GM12878 (cell line): ENCODE results near the gene CLRN3. TPM values are rescaled to one million over a fixed set of nuclear protein-coding genes. Genes with fewer than 3 reads are reported as not detected.

Experiments used
- ATAC-seq: fragments of 200-7000 bp; cut with Tn5 transposase; 3 replicates; pipeline ENCODE4 v1.9.1; 2020; ENCODE audit warnings: mild to moderate bottlenecking, moderate library complexity
- BruUV-seq: library from RNA; stranded (reverse); fragments of 400-500 nt; replicated peaks from 2 replicates; lab custom pipeline; 2021; lab: Mats Ljungman, UMichigan
- CTCF ChIA-PET: fragments of 300-600 bp; sonication (Branson Sonifier 250); formaldehyde crosslinking; extraction: SDS; loops from one replicate; lab custom pipeline; 2021; ENCODE audit warnings: inconsistent platforms; lab: Yijun Ruan, JAX
- POLR2A ChIA-PET: fragments of 350-600 bp; formaldehyde crosslinking; extraction: SDS; loops from one replicate; lab custom pipeline; 2021; ENCODE audit warnings: inconsistent platforms; lab: Charles Lee
- RAD21 ChIA-PET: fragments of 300-600 bp; sonication (Branson Sonifier 250); formaldehyde crosslinking; loops from one replicate; lab custom pipeline; 2023; ENCODE audit warnings: antibody characterized with exemption; ENCODE audit not compliant: unreplicated experiment; lab: Charles Lee
- SMC1A ChIA-PET: fragments of 300-600 bp; sonication (Branson Sonifier 250); formaldehyde crosslinking; loops from one replicate; lab custom pipeline; 2023; ENCODE audit not compliant: unreplicated experiment, uncharacterized antibody; lab: Charles Lee
- DNase-seq: peaks from one replicate; pipeline ENCODE4 v3.0.0-alpha.2; 2011; ENCODE audit warnings: low read depth, low spot score
- FAIRE-seq: peaks from 3 replicates; lab custom pipeline; 2011; peaks lifted over from hg19 to GRCh38; lab: Jason Lieb, UNC
- H2AFZ ChIP-seq: 2 replicates; pipeline ENCODE4 v1.6.0; 2011; ENCODE audit warnings: low read depth, low read length, control low read depth; ENCODE audit not compliant: control insufficient read depth
- H3K27ac ChIP-seq: 2 replicates; pipeline ENCODE4 v1.5.1; 2011; ENCODE audit warnings: control low read depth; ENCODE audit not compliant: control insufficient read depth, insufficient read depth
- H3K27me3 ChIP-seq, 2 experiments: replicated peaks in 1 of 2; 2 replicates each; pipeline versions ENCODE4 v1.6.0 to v1.6.1; 2011; ENCODE audit warnings: low read length in 1 of 2; ENCODE audit not compliant: control insufficient read depth in 2 of 2, insufficient read depth in 2 of 2
- H3K36me3 ChIP-seq, 2 experiments: 2 replicates each; pipeline ENCODE4 v1.5.1; 2011; ENCODE audit warnings: low read length in 1 of 2; ENCODE audit not compliant: control insufficient read depth in 2 of 2, insufficient read depth in 2 of 2
- H3K4me1 ChIP-seq: 2 replicates; pipeline ENCODE4 v1.6.1; 2011; ENCODE audit warnings: mild to moderate bottlenecking, low read length, moderate library complexity, mixed read lengths; ENCODE audit not compliant: control insufficient read depth, insufficient read depth
- H3K4me2 ChIP-seq: 2 replicates; pipeline ENCODE4 v1.6.0; 2011; ENCODE audit warnings: control low read depth; ENCODE audit not compliant: control insufficient read depth, insufficient read depth
- H3K4me3 ChIP-seq: fragments of 200-600 bp; sonication (generic); 2 replicates; pipeline ENCODE4 v1.5.1; 2016
- H3K79me2 ChIP-seq: 2 replicates; pipeline ENCODE4 v1.6.0; 2011; ENCODE audit warnings: low read length; ENCODE audit not compliant: control insufficient read depth, insufficient read depth
- H3K9ac ChIP-seq: 2 replicates; pipeline ENCODE4 v1.8.0; 2011; ENCODE audit warnings: low read length, control low read depth, mixed read lengths; ENCODE audit not compliant: control insufficient read depth, insufficient read depth
- H3K9me3 ChIP-seq: replicated peaks from 3 replicates; pipeline ENCODE4 v1.5.1; 2011; ENCODE audit warnings: mild to moderate bottlenecking, low read length; ENCODE audit not compliant: control insufficient read depth, insufficient read depth
- H4K20me1 ChIP-seq: 2 replicates; pipeline ENCODE4 v1.6.0; 2011; ENCODE audit not compliant: control insufficient read depth, insufficient read depth
- ATF2 ChIP-seq: IDR thresholded peaks from 2 replicates; pipeline ENCODE4 v1.6.1; 2012; ENCODE audit warnings: low read length, inconsistent platforms
- BCL11A ChIP-seq: IDR thresholded peaks from 2 replicates; pipeline ENCODE4 v1.6.1; 2011; ENCODE audit warnings: low read depth, low read length
- BRCA1 ChIP-seq: IDR thresholded peaks from 2 replicates; pipeline ENCODE4 v1.6.1; 2011; ENCODE audit warnings: low read depth, low read length, improper control_type of control experiment
- CBX3 ChIP-seq: fragments of 200-600 bp; sonication (generic); IDR thresholded peaks from 2 replicates; pipeline ENCODE4 v1.6.1; 2016; ENCODE audit warnings: low read depth, borderline replicate concordance
- FOXM1 ChIP-seq: IDR thresholded peaks from 2 replicates; pipeline ENCODE4 v1.6.1; 2012; ENCODE audit warnings: low read depth, mild to moderate bottlenecking, inconsistent platforms, low read length, moderate library complexity
- HDAC6 ChIP-seq: fragments of 200-600 bp; sonication (generic); IDR thresholded peaks from one replicate; pipeline ENCODE4 v1.8.0; 2017; ENCODE audit warnings: antibody characterized with exemption; ENCODE audit not compliant: unreplicated experiment
- IRF4 ChIP-seq: IDR thresholded peaks from 2 replicates; pipeline ENCODE4 v1.6.1; 2011; ENCODE audit warnings: low read depth, low read length
- KAT2A ChIP-seq: conservative IDR thresholded peaks from 2 replicates; pipeline ENCODE4 v1.6.1; 2011; ENCODE audit warnings: low read depth, low read length; ENCODE audit not compliant: control insufficient read depth
- MEF2A ChIP-seq: IDR thresholded peaks from 2 replicates; pipeline ENCODE4 v1.6.1; 2011; ENCODE audit warnings: low read depth, mild to moderate bottlenecking, low read length, moderate library complexity; ENCODE audit not compliant: insufficient read depth
- MXI1 ChIP-seq: fragments of 150-350 bp; IDR thresholded peaks from 2 replicates; pipeline ENCODE4 v1.6.1; 2011; ENCODE audit warnings: low read depth, mild to moderate bottlenecking, inconsistent platforms, low read length, improper control_type of control experiment
- SIX5 ChIP-seq: IDR thresholded peaks from 2 replicates; pipeline ENCODE4 v1.6.1; 2011; ENCODE audit warnings: mild to moderate bottlenecking, low read depth, low read length, moderate library complexity; ENCODE audit not compliant: severe bottlenecking
- SMAD5 ChIP-seq: IDR thresholded peaks from 2 replicates; pipeline ENCODE4 v1.6.1; 2016; ENCODE audit warnings: antibody characterized with exemption, low read depth
- SP1 ChIP-seq: IDR thresholded peaks from one replicate; pipeline ENCODE4 v1.6.1; 2011; ENCODE audit warnings: low read depth, low read length
- ZZZ3 ChIP-seq: IDR thresholded peaks from 2 replicates; pipeline ENCODE4 v1.6.1; 2011; ENCODE audit warnings: low read depth; ENCODE audit not compliant: control insufficient read depth, insufficient read length
- WGBS: methylation state at CpG from one replicate; pipeline ENCODE4 v1.1.6; 2016; ENCODE audit warnings: low lambda C conversion rate; ENCODE audit not compliant: insufficient replicate concordance, insufficient coverage; ENCODE audit errors: missing lambda C conversion rate; 5-methylcytosine and 5-hydroxymethylcytosine counted together
- in situ Hi-C: fragments of 300-500 bp; cut with MboI; formaldehyde crosslinking; loops from 9 replicates; pipeline ENCODE4 v1.14.3; 2018; ENCODE audit warnings: mixed read lengths
- intact Hi-C: fragments of 100-400 bp; cut with micrococcal nuclease; formaldehyde crosslinking; loops from one replicate; pipeline ENCODE4 v1.14.2; 2022; ENCODE audit not compliant: unreplicated experiment
- polyA plus RNA-seq, 11 experiments: library from polyadenylated mRNA; depleted of rRNA in 4 of 11; unstranded in 6 of 11; stranded (reverse) in 5 of 11; fragments of >200 nt; fragmentation: Nextera tagmentation in 4 of 11; fragmentation: Illumina TruSeq in 1 of 11; extraction: Ambion mirVana in 4 of 11; extraction: Trizol in 1 of 11; gene quantifications; 1 replicate in 1 of 11; 2 replicates in 10 of 11; pipeline versions ENCODE4 v1.2.1 to v1.2.3, GENCODE V29; 2011 to 2016; ENCODE audit warnings: inconsistent platforms in 2 of 11, missing spikeins in 2 of 11, low read depth in 1 of 11
- total RNA-seq, 4 experiments: library from RNA; depleted of rRNA in 3 of 4; stranded (reverse); fragments of >200 nt in 3 of 4; fragmentation: Illumina TruSeq in 1 of 4; extraction: Trizol in 1 of 4; gene quantifications; 2 replicates each; pipeline versions ENCODE4 v1.2.1 to v1.2.3, GENCODE V29; 2013 to 2021

Gene CLRN3
- total and polyA plus RNA-seq, 10 of the 15 experiments (the other 5 are each of a cell fraction or from before 2014, with no cell fraction given) = not detected

GRCh38 chr10:127845756-127846155 lies 47.0 kb downstream of the CLRN3 start:
- Histone ChIP-seq H3K79me2 (no peaks in the 10 kb centered on the region), H3K36me3 (no peaks in the 10 kb centered on the region), H4K20me1 (no peaks in the 10 kb centered on the region), H3K27ac (no peak overlapping the region), H3K4me3 (no peak overlapping the region), H3K4me1 (no peaks in the 10 kb centered on the region), H3K27me3 (no peaks in the 10 kb centered on the region; a peak in 1 of 4 replicates), H2AFZ (no peak overlapping the region), H3K9ac (no peak overlapping the region), H3K9me3 (no peaks in the 10 kb centered on the region), H3K4me2 (no peak overlapping the region)
- DNase-seq = no peak
- no peak for ATAC-seq
- ChIA-PET CTCF (no interaction called here), SMC1A (no interaction called here), POLR2A (no interaction called here), RAD21 (no interaction called here)
- TF ChIP-seq MXI1 (no peak), CBX3 (no peak), ZZZ3 (no peak), SIX5 (no peak), ATF2 (no peak), HDAC6 (no peak), SP1 (no peak), SMAD5 (no peak), KAT2A (no peak), FOXM1 (no peak), IRF4 (no peak), BRCA1 (no peak), BCL11A (no peak), MEF2A (no peak)
- BruUV-seq = no TSS peak
- WGBS = 0% methylated on average over 7 of the region's 7 CpGs
- intact Hi-C loops = no loop called here
- no peak for FAIRE-seq
- in situ Hi-C loops = no loop called here
